Activated CD4-positive, alpha-beta T cell treated with anti-CD3 and anti-CD28 coated beads, Interleukin-2, amount 50 U/mL, for 48 hours (primary cell): Measurements from ENCODE around the gene ZFAND2B.

ENCODE experiments used
- DNase-seq, 2 experiments: peaks; one replicate each; pipeline ENCODE4 v3.0.0-alpha.2; 2020

ZFAND2B gene

DNA sequence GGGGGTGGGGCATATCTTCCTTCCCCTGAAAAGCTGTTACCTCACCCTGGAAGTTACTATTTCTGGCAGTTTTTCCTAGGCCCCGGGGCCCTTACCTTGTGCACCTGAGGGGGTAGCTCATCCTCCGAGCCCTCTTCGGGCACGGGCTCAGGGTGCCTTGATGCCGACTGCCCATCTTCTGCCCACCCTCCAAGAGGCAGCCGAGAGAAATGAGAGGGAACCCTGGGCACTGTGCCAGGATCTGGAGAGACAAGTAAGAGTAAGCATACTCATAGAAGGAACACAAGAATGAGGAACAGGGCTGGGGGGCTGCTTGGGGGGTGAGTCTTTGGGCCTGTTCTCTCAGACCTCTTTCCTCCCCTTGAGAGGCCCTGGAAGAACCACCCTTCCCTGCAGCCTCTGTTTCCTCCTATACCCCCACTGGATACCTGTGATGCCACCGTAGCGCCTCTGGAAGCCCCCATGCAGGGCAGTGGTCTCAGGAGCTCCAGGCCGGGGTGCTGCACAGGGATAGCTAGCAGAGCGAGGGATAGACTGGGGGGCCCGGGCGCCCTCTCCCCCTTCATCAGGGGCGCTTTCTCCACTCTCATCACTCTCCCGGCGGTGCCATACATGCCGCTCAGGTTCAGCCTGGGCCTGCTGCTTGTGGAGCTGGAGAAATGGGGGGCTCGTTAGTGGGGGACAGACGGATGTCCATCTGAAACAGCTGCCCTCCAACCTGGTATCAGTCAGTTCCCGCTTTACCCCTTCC is 14.2 kb downstream of the ZFAND2B start:
- DNase-seq = no peak

DNA sequence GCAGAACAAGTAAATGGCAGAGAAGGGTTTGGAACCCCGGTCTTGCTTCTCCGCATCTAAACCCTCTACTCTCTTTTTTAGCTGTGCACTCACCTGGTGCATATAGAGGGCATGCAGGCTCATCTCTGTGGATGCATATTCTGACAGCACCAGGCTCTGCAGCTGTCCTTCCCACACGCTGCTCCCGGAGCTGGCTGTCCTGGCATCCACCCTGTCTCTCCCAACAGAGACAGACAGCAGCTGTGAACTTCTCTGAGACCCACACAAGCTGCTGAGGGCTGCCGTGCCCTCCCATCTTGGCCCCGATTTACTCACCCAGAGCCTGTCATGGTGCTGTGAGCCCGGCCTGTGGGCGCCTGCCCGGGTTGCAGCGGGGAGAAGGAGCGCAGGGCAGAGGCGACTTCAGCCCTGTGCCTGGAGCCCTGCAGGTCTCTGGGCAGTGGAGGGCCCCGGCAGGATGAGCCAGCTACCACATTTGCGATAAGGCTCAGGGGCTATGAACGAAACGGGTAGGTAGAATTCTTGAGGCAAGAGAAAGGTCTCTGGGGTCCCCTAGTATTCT is 15.5 kb downstream of the ZFAND2B start:
- no peak for DNase-seq

- no peak for DNase-seq
Measured at GRCh38 chr2:219223831-219224610, 17.4 kb downstream of the ZFAND2B start.

- DNase-seq = no peak
Measured at GRCh38 chr2:219225350-219225749, 18.8 kb downstream of the ZFAND2B start.

DNA sequence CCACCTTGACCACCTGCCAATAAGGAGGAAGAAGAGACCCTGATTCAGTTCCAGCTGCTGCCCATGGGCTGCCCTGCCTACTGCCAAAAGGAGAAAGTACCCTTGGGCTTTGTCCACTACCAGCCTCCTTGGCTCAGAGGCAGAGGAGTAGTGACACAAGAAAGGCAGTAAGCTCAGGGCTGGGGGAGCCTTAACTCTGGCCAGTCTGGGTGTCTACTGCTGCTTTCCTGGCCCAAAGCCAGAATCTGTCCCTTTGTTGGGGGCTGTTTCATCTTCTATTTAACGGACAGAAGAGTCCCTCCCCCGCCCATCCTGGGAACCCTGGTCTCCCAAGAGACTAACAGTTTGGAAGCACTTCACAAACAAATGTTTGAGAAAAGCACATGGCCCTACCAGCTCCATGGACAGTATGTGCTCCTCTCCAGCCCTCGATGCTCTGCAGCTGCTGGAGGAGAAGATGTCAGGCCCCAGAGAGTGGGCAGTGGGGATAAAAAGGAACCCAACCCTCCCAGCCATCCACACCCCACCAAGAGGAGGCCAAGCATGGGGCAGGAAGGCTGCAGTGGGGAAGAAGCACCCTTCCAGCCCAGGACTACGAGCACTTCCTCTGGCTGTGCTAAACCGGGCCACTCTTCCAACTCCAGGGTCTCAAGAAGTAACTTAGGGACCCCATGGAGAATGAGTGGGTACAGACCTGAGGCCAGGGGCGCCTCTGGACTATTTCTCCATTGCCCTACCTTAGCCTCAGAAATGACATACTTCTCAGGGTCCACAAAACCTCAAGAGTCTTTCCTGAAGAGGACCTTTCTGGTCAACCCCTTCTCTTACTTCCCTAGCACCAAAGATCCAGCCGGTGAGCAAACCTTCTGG is 21.7 kb downstream of the ZFAND2B start:
- no peak for DNase-seq

- no peak for DNase-seq
Measured at GRCh38 chr2:219228911-219229304, 22.3 kb downstream of the ZFAND2B start.

DNA sequence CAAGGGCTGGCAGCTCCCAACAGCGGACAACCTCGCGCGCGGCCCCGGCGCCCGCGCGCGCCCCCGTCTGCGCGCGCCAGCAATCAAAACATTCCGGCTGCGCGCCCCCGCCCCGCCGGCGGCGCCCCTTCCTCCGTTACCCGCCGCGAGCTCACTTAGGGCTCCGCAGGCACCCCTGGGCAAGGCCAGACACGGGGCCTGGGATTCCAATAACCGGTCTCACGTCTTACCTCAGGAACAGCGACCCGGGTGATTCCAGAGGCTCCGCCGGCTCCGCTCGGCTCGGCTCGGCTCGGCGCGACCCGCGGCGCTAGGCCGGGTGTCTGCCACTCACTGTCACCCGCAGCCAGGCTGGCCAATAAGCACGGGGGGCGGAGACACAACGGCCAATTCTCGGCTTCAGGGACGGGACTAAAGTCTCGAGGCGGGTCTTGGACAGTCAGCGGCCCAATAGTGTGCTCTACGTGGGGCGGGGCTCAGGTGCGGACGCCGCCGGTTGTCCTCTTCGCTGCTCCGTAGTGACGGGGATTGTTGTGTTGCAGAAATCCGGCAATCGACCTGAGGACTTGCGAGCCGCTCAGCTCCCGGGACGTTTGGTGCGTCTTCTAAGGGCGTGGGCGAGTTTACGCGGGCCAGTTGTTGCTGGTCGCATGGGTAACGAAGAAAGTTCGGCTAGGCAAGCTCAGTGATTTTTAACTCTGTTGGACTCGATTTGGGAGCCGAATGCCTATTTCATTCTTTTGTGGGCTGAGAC is 22.9 kb downstream of the ZFAND2B start, which contains the start of the genes ANKZF1 and ATG9A:
ANKZF1 (plus strand) TSS at position 502 of the 754 bp plus-strand sequence. CDS start 452 bp downstream, outside the sequence.
ATG9A (minus strand) TSS at position 332 of the 754 bp plus-strand sequence. CDS start 1,612 bp downstream, outside the sequence.
- peak; percentile 99 for DNase-seq

DNA sequence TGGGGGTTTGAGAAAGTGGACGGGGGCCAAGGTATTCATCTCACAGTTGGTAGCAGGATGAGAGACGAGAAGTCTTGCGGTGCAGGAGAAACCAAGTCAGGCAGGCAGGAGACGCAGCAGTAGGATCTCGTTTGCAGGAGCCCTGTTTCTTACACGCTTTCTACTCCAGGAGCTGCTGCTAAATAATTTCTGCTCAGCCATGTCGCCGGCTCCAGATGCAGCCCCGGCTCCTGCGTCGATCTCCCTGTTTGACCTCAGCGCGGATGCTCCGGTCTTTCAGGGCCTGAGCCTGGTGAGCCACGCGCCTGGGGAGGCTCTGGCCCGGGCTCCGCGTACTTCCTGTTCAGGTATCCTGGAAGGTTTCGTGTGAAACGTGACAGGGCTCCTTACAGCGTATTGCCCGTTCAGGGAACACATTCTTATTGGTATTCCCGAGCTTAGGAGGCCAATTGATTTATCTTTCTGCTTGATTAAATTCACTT is 23.5 kb downstream of the ZFAND2B start:
- DNase-seq = peak; percentile 71 to 79

DNA sequence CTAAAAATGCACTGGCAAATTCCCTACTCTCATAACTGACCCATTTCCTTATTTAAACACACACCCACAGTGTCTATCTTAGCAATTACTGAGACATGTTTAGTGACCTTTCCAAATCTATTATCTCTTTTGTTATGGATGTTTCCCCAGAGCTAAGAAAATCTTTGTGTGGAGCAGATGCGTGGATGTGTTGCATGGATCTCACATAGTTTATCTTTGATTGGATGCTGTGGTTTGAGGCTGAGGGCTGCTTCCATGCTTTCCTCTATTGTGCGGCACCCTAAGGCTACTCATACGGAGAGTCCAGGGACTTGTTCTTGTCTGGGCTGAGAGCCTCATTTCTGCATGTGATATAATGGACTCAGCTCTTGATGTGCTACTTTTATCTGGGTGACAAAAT is 27.7 kb downstream of the ZFAND2B start:
- no peak for DNase-seq

DNA sequence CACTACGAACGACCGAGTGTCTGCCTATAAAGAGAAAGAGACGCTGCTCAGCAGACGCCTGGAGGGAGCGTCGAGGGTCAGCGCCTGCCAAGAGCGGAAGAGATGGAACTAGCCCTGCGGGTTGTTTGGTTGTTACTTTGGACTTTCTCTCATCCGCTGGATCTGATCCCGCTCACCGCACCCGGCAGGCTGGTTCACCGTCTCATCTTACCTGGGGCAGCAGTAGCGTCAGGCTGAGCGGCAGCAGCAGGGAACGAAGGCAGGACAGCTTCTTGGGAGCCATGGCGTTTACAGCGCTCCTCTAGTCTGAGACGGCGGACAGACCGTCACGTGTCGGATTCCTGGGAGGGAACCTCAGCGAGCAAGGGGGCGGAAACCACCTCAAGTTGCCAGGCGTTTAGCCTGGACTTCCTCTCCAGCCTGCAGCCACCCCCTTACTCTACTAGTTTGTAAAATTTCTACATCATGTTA is 36.7 kb downstream of the ZFAND2B start:
- DNase-seq = no peak

GRCh38 chr2:219244789-219245147 is 38.2 kb downstream of the ZFAND2B start:
- DNase-seq = no peak

DNA sequence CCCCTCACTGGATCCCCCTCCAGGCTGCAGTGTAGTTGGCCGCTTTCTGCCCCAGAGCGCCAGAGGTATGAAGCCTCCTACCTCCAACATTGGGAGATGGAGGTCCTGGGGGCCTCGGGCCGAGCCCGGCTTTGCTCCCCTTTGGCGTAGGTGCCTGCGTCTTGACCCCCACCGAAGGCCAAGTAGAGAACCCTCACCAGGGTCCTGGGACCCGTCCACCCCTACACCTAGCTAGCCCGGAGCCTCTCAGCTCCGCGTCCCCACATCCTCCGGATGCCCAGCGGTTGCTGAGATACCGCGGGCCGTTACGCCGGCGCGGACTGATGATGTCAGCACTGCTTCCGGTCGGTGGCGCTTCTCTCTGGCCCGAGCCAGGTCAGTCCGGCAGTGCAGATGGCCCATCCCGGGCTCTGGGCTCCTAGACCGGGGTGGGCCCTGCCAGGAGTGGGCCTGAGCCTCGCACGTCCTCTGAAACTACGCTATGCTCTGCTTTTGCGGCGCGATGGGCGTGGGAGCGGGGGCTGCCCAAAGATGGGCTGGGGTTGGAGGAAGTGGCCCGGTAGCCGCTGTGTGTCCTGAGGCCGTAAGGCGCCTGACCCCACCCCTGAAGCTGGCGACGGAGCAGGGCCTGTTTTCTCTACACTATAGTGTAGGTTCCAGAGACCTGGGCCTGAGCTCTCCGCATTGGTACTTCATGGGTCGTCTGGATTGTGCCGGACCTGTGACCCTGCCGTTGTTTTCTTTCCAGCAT is 38.7 kb downstream of the ZFAND2B start, which contains the start of the genes GLB1L and STK16:
GLB1L (minus strand) TSS at position 297 of the 751 bp plus-strand sequence. CDS start 1,871 bp downstream, outside the sequence.
STK16 (plus strand) TSS at position 332 of the 751 bp plus-strand sequence. CDS start 521 bp downstream, outside the sequence.
- DNase-seq = peak; percentile 93 to 94

DNA sequence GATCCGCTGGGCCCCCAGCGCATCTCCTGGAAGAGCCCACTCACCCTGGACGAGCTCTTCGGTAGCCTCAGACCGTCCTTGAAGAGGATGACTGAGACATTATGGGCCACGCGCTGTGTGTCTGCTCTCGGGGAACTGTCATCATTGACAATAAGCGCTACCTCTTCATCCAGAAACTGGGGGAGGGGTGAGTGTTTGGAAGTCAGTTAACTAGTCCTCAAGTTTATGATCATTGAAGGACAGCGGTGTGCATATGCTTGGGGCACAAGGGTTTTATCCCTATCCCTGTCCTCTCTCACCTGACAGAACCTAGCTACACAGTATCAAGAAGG is 39.3 kb downstream of the ZFAND2B start:
- DNase-seq = no peak

DNA sequence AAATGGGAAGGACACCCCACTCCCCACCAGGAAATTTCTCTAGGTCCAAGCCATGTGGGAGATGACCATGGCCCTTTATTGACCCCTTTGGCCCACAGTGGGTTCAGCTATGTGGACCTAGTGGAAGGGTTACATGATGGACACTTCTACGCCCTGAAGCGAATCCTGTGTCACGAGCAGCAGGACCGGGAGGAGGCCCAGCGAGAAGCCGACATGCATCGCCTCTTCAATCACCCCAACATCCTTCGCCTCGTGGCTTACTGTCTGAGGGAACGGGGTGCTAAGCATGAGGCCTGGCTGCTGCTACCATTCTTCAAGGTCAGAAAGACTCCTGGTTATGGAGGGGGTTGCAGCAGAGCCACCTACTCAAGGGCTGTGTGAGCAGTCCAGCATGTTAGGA is 40.0 kb downstream of the ZFAND2B start:
- no peak for DNase-seq

DNA sequence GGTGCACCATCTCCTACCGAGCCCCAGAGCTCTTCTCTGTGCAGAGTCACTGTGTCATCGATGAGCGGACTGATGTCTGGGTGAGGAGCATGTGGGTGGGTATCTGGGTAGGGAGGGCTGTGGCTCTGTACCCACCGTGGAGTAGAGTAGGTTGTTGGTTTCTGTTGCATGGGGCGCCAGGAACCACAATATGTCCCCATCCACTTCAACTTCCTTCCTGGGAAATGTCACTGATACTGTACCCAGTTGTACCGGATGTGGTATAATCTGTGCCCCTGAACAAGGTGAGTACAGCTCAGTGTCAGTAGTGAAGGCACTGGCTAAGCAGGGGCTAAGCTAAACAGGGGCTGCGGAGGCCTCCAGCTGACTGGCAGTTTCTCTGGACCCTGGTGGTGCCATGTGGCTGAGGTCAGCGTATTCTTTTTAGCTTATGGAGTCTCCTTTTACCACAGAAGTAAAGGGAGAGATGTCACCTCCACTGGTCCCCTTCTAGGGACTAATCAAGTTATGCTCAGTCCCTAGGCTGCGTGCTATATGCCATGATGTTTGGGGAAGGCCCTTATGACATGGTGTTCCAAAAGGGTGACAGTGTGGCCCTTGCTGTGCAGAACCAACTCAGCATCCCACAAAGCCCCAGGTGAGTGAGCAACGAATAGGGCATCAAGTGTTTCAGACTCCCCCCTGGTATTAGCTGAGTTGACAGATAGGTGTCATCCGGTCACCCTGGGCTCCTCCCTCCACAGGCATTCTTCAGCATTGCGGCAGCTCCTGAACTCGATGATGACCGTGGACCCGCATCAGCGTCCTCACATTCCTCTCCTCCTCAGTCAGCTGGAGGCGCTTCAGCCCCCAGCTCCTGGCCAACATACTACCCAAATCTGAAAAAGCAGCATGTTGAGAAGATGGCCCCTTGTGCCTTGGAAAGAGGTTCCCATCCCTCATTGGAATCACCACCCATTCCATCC is 41.4 kb downstream of the ZFAND2B start:
- peak; percentile 62 to 70 for DNase-seq

DNA sequence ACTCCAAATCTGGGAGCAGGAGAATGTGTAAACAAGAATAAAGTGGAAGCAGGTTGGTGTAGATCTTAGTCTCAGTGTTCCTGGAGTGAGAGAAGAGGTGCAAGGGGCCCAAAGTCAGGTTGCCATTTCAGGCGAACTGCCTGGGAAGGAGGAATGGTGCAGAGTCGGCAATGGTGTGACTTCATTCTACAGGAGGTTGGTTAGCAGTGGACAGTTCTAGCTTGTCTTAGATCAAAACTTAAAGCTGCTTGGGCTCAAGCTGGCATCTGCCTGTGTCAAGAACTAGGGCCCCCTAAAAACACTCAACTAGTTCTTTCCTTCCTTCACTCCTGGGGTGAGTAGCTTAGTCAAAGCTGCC is 42.2 kb downstream of the ZFAND2B start:
- DNase-seq = no peak

DNA sequence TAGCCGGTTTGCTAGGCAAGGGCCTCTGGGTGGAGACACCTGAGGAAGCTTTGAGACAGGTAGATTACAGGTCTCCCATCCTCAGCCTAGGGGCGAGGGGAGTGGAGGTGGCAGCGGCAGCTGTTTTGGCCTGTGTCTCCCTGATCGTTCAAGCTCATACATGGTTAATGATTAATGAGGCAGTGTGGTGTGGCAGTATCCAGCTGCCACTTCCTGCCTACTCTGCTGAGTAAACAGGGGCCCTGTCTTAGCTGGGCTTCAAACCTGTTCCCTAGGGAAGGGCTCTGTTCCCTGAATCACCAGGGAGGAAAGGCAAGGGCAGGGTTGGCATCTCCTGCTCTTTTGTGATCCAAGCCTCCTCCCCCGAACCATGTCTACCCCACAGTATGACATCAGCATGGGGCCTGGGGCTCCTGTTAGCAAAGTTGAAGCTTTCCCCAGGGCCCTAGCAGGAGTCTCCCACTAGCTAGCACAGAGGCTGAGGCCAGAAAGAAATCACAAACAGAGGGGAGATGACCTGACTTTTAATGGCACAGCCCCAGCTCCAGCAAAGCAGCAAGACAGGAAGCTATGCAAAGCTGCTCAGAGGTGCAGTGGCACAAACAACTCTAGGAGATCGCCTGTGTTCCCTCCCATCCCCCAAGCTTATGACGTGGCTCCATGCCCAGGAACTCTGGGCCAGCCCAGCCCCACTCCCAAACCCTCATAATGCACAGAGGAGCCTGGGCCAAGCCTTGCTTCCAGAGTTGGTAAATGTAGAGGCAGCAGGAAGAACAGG is 42.8 kb downstream of the ZFAND2B start:
- peak; percentile 45 to 65 for DNase-seq

GRCh38 chr2:219250049-219250781 is 43.6 kb downstream of the ZFAND2B start:
- DNase-seq = no peak
